Astrocyte of the spinal cord (primary cell): ENCODE data around the gene TSPAN31.

ENCODE experiments used
- DNase-seq: peaks from one replicate; pipeline ENCODE4 v3.0.0; 2011; ENCODE audit warnings: low read depth, low spot score
- H3K4me3 ChIP-seq: 2 replicates; pipeline ENCODE4 v1.5.1; 2011; ENCODE audit warnings: low read depth, mild to moderate bottlenecking, low read length, moderate library complexity
- CTCF ChIP-seq: IDR thresholded peaks from 2 replicates; pipeline ENCODE4 v1.5.1; 2012; ENCODE audit warnings: low read depth, mild to moderate bottlenecking, low read length, inconsistent platforms
- in situ Hi-C: cut with HindIII; loops from 2 replicates; pipeline ENCODE4 v1.10.0; 2017; ENCODE audit warnings: low sequenced_read_pairs

TSPAN31 gene

GRCh38 chr12:57731411-57732080, 13.3 kb upstream of the TSPAN31 start:
- no peak overlapping the region for H3K4me3 ChIP-seq
- TF ChIP-seq CTCF, result no peak
- in situ Hi-C loops, result no loop called here
- no peak for DNase-seq

GRCh38 chr12:57732270-57732669, 12.6 kb upstream of the TSPAN31 start:
- in situ Hi-C loops, result no loop called here
- no peak for TF ChIP-seq CTCF
- no peak for DNase-seq
- no peak overlapping the region for H3K4me3 ChIP-seq

- no peak for DNase-seq
- in situ Hi-C loops, result no loop called here
- H3K4me3 ChIP-seq, result no peak overlapping the region
- no peak for TF ChIP-seq CTCF
Observed at GRCh38 chr12:57732726-57733593, 11.9 kb upstream of the TSPAN31 start.

- in situ Hi-C loops, result no loop called here
- H3K4me3 ChIP-seq, result no peak overlapping the region
- TF ChIP-seq CTCF, result no peak
- no peak for DNase-seq
Observed at GRCh38 chr12:57733928-57734327, 10.9 kb upstream of the TSPAN31 start.

GRCh38 chr12:57734591-57734990, 10.2 kb upstream of the TSPAN31 start:
- in situ Hi-C loops, result no loop called here
- TF ChIP-seq CTCF, result no peak
- H3K4me3 ChIP-seq, result no peak overlapping the region
- DNase-seq, result no peak

GRCh38 chr12:57735198-57735855, 9.5 kb upstream of the TSPAN31 start:
- DNase-seq, result no peak
- in situ Hi-C loops, result no loop called here
- H3K4me3 ChIP-seq, result no peak overlapping the region
- no peak for TF ChIP-seq CTCF
